GM13977 (cell line): ENCODE measurements around the gene COLGALT1.
A peak's percentile ranks its signal among the peaks of the same experiment; 100 is the strongest.
"Not testable (repeated sequence)": the region's sequence is repeated elsewhere in the genome, so short reads cannot be mapped to it uniquely, and the experiment has no call there.

Source experiments
- DNase-seq: peaks from one replicate; pipeline ENCODE4 v3.0.0; 2012; ENCODE audit warnings: low spot score
- CTCF ChIP-seq: IDR thresholded peaks from 2 replicates; pipeline ENCODE4 v1.5.1; 2012; ENCODE audit warnings: mild to moderate bottlenecking, control low read depth; ENCODE audit not compliant: insufficient read depth; ENCODE audit errors: extremely low read depth, missing control alignments
- in situ Hi-C: fragments of 300-500 bp; cut with MboI; formaldehyde crosslinking; loops from one replicate; pipeline ENCODE4 v1.12.0; 2022; ENCODE audit warnings: low sequenced_read_pairs, low pct_unique_long_range_greater_than_20kb, mixed read lengths, inconsistent platforms; ENCODE audit not compliant: unreplicated experiment

The COLGALT1 gene

GRCh38 chr19:17577457-17578097, 22.1 kb downstream of the COLGALT1 start:
- in situ Hi-C loops, result no loop called here
- DNase-seq, result no peak

GRCh38 chr19:17579661-17580244, 24.3 kb downstream of the COLGALT1 start:
- in situ Hi-C loops, result no loop called here

More at GRCh38 chr19:17577457-17578097, 22.1 kb downstream of the COLGALT1 start:
- no peak for TF ChIP-seq CTCF

GRCh38 chr19:17580470-17581144, 25.2 kb downstream of the COLGALT1 start:
- in situ Hi-C loops, result no loop called here
- no peak for TF ChIP-seq CTCF
- no peak for DNase-seq

More at GRCh38 chr19:17579661-17580244, 24.3 kb downstream of the COLGALT1 start:
- peak; percentile 87 for DNase-seq
- no peak for TF ChIP-seq CTCF

GRCh38 chr19:17581211-17581874, 25.9 kb downstream of the COLGALT1 start:
- no peak for DNase-seq
- no peak for TF ChIP-seq CTCF
- in situ Hi-C loops, result no loop called here

GRCh38 chr19:17582613-17583012, 27.2 kb downstream of the COLGALT1 start:
- no peak for TF ChIP-seq CTCF
- in situ Hi-C loops, result no loop called here
- no peak for DNase-seq

GRCh38 chr19:17584132-17584531, 28.7 kb downstream of the COLGALT1 start:
- in situ Hi-C loops, result no loop called here
- DNase-seq, result no peak
- TF ChIP-seq CTCF, result no peak

GRCh38 chr19:17585395-17585794, 29.9 kb downstream of the COLGALT1 start:
- in situ Hi-C loops, result not testable (repeated sequence)

More at GRCh38 chr19:17585395-17585794, 29.9 kb downstream of the COLGALT1 start:
- not testable (repeated sequence) for DNase-seq
